CMK (cell line): ENCODE results near the gene PTPRE.

Source experiments
- DNase-seq: peaks from one replicate; pipeline ENCODE4 v3.0.0-alpha.2; 2010; ENCODE audit warnings: low read depth

PTPRE gene

DNA sequence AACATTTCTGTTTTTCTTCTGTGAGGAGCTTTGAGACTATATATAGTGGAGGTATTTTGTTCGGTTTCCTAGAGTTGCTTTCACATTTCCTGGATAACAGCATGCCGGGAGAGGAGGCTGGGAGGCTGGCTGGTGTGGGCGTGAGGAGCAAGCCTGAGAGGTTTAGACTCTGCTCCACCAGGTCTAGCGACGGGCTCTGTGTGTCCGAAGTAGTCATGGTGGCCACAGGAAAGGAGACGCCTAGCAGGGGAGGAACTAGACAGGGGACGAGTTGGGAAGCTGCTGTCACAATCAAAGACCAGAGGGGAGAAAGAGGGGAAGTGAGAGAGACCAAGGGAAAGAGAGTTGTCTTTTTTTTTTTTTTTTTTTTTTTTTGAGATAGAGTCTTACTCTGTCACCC, 19.6 kb downstream of the PTPRE start:
- DNase-seq, result no peak

- DNase-seq, result no peak
Measured at GRCh38 chr10:127928021-127928806, 21.3 kb downstream of the PTPRE start.

DNA sequence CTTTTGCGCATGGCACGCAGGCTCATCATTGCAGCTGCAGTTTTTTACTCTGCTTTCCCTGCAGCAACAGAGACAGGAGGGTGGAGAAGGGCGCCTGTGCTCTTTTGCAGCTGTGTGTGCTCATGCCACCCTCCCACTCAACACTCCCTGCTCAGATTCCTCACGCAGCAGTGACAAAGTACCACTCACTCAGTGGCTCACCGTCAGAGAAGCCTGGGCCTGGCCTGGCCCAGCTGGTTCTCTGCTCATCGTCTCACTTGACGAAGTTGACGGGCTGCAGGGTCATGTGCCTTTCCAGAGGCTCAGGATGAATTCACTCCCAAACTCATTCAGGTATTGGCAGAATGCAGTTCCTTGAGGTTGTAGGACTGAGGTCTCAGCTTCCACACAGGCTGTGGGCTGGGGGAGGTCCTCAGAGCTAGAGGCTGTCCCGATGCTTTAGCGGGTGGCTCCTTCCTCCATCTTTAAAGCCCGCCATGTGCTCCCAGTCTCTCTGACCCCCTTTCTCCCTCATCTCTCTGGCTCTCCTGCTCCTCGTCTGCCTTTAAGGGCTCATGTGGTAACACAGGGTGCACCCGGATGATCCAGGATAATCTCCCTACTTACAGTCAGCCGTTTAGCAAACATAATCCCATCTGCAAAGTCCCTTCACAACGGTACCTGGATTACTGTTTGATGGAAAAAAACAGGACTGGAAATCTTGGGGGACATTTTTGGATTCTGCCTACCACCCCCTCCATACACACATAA, 25.8 kb downstream of the PTPRE start:
- DNase-seq, result no peak

DNA sequence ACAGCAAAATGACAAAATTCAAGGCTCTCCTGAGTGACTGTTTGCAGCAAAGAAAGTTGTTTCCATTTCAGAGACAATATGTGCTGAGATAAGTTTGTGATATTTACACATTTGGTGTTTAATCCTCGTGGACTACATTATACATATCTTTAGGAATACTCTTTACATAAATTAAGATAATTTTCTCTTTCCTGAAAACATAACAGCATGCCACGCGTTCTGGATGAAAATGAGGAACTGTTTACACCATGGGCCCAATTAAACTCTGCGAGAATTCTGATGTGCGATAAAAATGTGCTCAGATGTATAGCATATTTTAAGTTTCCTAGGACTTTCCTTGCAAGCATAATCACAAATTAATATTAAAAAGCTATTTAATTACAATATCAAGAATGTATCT, 26.4 kb downstream of the PTPRE start:
- no peak for DNase-seq

- DNase-seq, result no peak
Measured at GRCh38 chr10:127934383-127934782, 27.5 kb downstream of the PTPRE start.

DNA sequence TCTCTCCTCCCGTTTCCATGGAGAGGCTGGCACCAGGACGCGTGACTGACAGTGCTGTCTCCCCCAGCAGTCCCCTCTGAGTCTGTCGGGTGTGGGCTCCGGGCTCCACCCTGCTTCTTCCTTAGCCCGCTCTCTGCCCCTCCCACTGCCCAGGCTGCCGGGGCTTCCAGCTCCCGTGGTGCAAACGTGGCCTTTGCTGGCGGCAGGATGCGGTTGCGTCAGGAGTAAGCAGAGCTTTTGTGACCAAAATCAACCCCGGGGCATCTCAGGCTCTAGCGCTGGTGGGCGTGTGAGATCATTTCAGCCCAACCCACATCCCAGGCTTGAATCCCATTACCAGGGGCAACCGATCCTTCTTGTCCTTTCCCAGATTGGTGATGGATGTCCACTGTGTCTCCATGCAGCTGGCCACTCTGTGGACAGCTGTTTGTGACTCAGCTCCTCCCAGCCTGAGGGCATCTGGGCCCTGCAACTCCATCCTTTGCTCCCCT, 28.2 kb downstream of the PTPRE start:
- no peak for DNase-seq

GRCh38 chr10:127937069-127937468, 30.2 kb downstream of the PTPRE start:
- DNase-seq, result no peak

DNA sequence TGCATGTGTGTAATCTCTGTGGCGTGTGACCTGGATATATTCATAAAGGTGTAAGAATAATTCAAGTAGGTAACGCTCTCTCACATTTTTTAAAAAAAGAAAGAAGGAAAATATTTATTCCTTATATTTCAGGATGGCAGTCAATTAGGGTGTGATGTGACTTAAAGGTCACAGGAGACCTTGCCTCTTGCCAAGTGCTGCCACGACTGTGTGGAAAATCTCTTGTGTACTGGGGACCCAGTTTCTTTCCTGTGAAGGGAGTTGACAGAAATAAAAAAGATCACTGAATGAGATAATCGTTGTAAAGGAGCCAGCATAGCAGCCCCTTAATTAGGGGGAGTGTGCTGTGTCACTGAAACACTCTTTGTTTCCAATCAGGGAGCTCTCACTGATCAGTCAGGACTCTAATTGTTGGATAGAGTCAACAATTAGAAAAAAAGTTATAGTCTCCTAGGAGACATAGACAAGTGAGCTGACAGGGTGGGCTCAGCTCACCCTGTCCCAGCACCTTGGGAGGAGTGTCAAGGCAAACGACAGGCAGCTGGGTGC, 31.1 kb downstream of the PTPRE start:
- no peak for DNase-seq

- no peak for DNase-seq
Measured at GRCh38 chr10:127939786-127940330, 33.0 kb downstream of the PTPRE start.

DNA sequence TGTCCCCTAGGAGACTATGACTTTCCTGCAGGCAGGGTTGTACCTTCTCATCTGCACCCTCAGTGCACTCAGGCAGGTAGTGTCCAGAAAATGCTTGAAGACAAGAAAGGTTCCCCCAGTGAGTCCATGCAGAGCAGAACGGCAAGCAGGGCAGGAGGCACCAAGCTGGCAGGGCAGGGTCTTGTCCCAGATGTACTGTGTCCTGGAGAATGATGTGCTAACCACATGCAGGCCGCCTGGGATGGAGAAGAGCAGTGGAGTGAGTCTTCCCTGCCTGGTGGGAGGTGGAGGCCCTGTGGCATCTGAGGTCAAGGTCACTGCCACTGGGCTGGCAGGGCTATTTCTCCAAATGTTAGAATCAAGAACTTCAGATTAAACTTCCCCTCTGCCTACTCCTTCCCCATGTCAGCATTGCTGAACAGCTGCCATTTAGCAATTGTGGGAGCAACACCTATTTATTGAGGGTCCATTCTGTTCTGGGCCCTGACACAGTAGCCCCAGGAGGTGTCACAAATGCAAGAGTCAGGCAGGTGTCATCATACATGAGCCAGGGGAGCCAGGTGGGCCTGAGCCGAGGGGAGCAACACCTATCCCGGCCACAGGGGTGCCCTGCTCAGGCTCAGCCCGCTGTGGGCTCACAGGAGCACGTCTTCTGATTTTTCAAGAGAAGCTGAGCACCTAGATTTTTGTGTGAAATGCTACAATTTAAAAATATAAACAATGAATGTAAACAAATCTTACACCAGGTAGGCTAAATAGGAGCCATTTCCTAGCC, 34.1 kb downstream of the PTPRE start:
- DNase-seq, result no peak

- DNase-seq, result no peak
Measured at GRCh38 chr10:127942811-127943210, 35.9 kb downstream of the PTPRE start.

DNA sequence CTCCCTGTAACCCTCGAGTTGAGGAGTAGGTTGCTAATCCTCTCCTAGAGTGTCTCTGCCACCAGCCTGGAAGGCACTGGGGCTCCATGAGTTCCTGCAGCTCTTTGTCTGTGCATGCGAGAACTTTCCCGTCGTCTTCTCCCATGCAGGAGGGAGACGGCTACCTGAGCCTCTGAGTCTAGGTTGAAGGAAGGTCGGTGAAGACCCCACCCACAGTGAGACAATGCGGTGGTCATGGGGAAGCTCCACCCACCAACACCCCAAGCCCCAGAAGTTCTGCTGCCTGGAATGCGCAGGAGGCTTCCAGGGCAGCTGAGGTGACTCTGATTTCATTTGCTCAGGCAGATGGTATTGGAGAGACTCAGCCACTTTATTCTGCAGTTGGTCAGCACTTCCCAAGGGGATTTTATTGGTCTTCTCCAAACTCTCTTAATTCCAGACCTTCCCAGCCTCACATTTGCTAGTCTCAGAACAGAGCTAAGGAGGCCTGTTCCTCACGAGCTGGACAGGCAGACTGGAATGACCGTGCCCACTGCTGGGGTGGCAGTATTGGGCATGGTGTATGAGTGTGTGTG, 36.5 kb downstream of the PTPRE start:
- DNase-seq, result no peak

DNA sequence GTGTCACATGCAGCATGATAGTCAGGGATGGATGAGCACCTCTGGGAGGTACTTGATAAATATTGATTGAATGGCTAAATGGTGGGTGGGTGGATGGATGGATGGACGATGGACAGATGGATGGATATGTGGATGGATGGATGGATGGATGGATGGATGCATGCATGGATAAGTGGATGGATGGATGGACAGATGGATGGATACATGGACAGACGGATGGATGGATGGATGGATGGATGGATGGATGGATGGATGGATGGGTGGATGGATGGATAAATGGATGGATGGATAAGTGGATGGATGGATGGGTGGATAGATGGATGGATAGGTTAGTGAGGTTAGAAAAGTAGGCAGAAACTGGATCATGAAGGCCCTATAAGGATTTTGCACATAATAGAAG, 37.4 kb downstream of the PTPRE start:
- no peak for DNase-seq

DNA sequence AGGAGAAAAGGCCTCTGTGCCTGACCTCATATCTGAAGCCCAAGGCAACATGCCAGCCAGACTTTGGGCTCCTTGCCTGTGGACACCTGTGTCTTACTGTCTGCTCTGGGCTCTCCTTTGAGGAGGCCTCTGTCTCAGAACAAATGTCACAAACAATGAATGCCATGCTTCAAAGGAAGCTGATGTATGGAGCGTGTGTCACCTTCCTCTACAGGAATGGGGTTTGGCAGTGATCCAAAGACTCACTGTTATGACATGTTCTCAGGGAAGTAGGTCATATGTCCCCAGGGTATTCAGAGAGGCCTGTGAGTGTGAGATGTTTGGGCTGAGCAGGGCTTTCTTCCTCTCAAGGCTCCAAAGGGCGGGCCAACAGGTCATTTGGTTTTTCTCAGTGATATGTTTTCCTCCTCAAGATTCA, 38.4 kb downstream of the PTPRE start:
- DNase-seq, result no peak

DNA sequence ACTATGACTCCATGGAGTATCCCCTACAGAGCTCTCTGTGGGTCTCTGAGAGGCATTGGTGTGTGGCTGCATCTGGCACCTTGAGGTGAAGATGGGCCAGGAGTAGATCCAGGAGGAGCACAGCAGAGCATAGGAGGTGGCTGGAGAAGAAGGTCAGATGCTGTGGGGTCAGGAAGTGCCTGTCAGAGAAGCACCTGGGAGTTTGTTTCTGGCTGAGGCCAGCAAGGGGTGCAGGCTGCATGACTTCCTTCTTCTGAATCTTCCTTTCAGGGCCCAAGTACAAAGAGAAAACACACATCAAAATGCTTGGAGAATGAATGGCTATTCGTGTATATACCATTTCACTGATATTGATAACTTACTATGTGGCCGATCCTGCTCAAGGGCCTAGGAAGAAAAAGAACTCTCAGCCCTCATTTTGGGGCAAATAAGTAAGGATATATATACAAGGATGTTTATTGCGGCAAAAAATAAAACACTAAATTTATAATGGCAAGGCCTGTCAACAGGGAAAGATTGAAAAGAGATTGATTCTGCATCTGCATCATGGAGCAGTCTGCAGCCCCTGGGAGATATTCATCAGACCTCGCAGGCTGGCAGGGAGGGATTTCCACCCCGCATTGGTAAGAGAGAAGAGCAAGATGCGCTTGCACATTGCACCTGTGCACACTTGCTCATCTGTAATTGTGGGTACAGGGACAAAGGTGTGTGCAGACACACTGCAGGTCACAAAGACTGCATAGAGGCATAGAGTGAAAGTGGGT, 39.2 kb downstream of the PTPRE start:
- no peak for DNase-seq

- DNase-seq, result no peak
Measured at GRCh38 chr10:127947211-127947610, 40.3 kb downstream of the PTPRE start.

DNA sequence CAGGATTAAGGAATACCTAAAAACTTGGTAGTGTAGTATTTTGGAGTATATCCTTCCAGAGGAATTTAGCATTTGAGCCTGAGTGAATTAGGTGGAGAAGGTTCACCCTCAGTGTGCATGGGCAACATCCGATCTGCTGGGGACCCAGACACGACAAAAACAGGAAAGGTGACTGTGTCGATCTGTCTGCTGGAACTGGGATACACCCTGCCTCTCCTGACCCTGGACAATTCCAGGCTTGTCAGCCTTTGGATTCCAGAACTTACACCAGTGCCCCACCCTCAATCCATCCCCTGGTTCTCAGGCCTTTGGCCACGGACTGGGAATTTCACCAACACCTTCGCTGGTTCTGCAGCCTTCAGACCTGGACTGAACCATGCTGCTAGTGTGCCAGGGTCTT, 41.9 kb downstream of the PTPRE start:
- DNase-seq, result no peak

GRCh38 chr10:127949831-127950230, 42.9 kb downstream of the PTPRE start:
- DNase-seq, result no peak

DNA sequence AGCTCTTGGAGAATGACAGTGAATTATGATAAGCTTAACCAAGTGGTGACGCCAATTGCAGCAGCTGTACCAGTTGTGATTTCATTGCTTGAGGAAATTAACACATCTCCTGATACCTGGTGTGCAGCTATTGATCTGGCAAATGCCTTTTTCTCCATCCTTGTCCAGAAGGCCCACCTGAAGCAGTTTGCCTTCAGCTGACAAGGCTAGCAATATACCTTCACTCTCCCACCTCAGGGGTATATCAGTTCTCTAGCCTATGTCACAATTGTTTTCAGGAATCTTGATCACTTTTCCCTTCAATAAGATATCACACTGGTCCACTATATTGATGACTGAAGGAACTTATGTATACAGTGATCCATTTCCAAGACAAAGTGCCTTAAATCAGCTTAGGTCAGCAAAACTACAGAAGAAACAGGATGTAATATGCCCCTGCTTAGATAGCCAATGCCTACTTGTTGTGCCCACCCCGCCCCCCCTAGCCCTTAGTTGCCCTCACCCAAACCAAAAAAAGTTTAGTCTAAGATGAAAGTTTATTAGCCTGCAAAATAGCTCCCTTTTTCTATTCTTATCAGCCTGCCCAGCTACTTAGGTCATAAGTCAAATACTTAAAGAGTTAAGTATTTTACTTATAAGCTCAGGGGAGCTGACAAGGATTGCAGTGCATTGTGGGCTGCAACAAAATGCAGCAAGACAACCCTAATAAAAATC, 45.1 kb downstream of the PTPRE start:
- no peak for DNase-seq

DNA sequence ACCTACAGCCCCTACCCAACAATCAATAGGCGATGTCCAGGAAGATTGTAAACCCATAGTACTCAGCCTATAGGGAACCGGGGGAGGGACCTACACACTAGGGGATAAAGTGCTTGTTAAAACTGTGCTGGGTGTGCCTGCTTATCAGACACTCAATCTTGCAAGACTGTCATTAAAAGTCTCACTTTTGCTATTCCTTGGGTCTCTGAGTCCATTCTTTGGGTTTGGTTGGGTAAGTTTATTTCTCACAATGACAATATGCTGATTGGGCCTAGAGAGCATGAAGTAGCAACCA, 45.6 kb downstream of the PTPRE start:
- no peak for DNase-seq

GRCh38 chr10:127952918-127953317, 46.0 kb downstream of the PTPRE start:
- no peak for DNase-seq
